Suprapubic skin (tissue), 3 donors: ENCODE data around the gene CHST11.

Source experiments
- EP300 ChIP-seq: sonication (generic); formaldehyde crosslinking; IDR thresholded peaks from one replicate; pipeline ENCODE4 v1.6.1; 2017; ENCODE audit warnings: antibody characterized with exemption
- TF ChIP-seq, protein P1 (sequence below), 2 donors: fragments of 200-600 bp in 1 of 2; fragments of 450-650 bp in 1 of 2; sonication (generic) in 1 of 2; IDR thresholded peaks; one replicate each; pipeline ENCODE4 v1.5.1; 2016 to 2019; ENCODE audit warnings: antibody characterized with exemption in 2 of 2, mild to moderate bottlenecking in 1 of 2, moderate library complexity in 1 of 2

DNA sequence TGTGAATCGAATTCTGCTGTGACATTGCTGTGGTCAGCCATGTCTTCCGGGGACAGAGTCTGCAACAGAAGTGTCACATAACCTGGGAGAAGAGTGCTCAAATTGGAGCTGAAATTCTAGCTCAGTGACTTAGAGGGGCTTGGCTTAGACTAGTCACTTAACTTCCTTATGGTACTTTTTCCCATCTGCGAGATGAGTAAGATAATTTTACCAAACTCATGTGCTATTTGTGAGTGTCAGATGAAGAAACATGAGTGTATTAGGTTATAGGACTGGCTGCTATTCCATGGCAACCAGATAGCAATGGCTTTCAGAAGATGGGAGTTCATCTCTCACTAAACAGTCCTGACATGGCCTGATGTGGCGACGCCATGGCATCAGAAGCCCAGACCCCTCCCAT, 104.1 kb downstream of the CHST11 start:
- TF ChIP-seq, protein P1, sequence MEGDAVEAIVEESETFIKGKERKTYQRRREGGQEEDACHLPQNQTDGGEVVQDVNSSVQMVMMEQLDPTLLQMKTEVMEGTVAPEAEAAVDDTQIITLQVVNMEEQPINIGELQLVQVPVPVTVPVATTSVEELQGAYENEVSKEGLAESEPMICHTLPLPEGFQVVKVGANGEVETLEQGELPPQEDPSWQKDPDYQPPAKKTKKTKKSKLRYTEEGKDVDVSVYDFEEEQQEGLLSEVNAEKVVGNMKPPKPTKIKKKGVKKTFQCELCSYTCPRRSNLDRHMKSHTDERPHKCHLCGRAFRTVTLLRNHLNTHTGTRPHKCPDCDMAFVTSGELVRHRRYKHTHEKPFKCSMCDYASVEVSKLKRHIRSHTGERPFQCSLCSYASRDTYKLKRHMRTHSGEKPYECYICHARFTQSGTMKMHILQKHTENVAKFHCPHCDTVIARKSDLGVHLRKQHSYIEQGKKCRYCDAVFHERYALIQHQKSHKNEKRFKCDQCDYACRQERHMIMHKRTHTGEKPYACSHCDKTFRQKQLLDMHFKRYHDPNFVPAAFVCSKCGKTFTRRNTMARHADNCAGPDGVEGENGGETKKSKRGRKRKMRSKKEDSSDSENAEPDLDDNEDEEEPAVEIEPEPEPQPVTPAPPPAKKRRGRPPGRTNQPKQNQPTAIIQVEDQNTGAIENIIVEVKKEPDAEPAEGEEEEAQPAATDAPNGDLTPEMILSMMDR (IDR thresholded peaks at IDR 0.05): no peak
- TF ChIP-seq EP300: no peak
